Mucosa of descending colon (tissue), 3 donors: Measurements from ENCODE around the gene IMPG2. TPM values are rescaled to one million over a fixed set of nuclear protein-coding genes. Genes with fewer than 3 reads are reported as not detected.

Experiments
- ATAC-seq: fragments of 200-7000 bp; cut with Tn5 transposase; one replicate; pipeline ENCODE4 v1.9.1; 2020; ENCODE audit warnings: mild to moderate bottlenecking, moderate library complexity
- DNase-seq, 3 donors: peaks; one replicate each; pipeline ENCODE4 v3.0.0-alpha.2; 2020
- H3K36me3 ChIP-seq: fragments of 200-600 bp; one replicate; pipeline ENCODE4 v1.8.0; 2021; ENCODE audit warnings: low read depth, mild to moderate bottlenecking
- H3K4me1 ChIP-seq: fragments of 200-600 bp; one replicate; pipeline ENCODE4 v1.8.0; 2021; ENCODE audit warnings: low read depth, mild to moderate bottlenecking
- H3K4me3 ChIP-seq: fragments of 200-600 bp; one replicate; pipeline ENCODE4 v1.8.0; 2021; ENCODE audit warnings: mild to moderate bottlenecking
- H3K9me3 ChIP-seq: fragments of 200-600 bp; one replicate; pipeline ENCODE4 v1.8.0; 2021; ENCODE audit warnings: mild to moderate bottlenecking
- CTCF ChIP-seq: fragments of 200-600 bp; IDR thresholded peaks from one replicate; pipeline ENCODE4 v1.8.0; 2022; ENCODE audit warnings: antibody characterized with exemption, mild to moderate bottlenecking
- intact Hi-C, 2 donors: fragments of 100-400 bp; cut with DNase I in 1 of 2; cut with micrococcal nuclease in 1 of 2; formaldehyde crosslinking; loops; one replicate each; pipeline versions ENCODE4 v1.11.0 to v1.11.1; 2022; cut with DNase I, micrococcal nuclease
- long read RNA-seq, 2 donors: library from polyadenylated mRNA; unstranded; transcript quantifications; one replicate each; pipeline ENCODE4 v2.0.0, GENCODE V29; 2019 to 2021
- total RNA-seq, 3 donors: library from RNA; stranded (reverse); fragmentation: NEBNext Ultra II Directional in 2 of 3; extraction: Animal tissue kit (Norgen Biotek cat#: 25700) in 2 of 3; gene quantifications; one replicate each; pipeline versions ENCODE4 v1.2.1 to v1.2.4, GENCODE V29; 2021 to 2023
- donor health status: DM: no; HTN: no; CAD: no; lungs with moderate emphysema.
- donor health status: DM: no; HTN: no; CAD: no.
- donor health status: DM: no; HTN: yes; CAD: no.

Gene IMPG2
- total RNA-seq, result under 1 TPM; 0.09 to 0.22 (median 0.12) TPM
- long read RNA-seq, donor 1, result 0 reads
- long read RNA-seq, donor 2, result 0 reads

- Histone ChIP-seq H3K4me1 (no peaks in the 10 kb centered on the region), H3K9me3 (no peaks in the 10 kb centered on the region), H3K36me3 (no peaks in the 10 kb centered on the region), H3K4me3 (no peak within 1 kb of the TSS)
- DNase-seq (no peak), ATAC-seq (no peak)
- intact Hi-C loops, result no loop called here
- no peak for TF ChIP-seq CTCF
Observed at GRCh38 chr3:101320475-101320874, at the start of gene IMPG2. Gene IMPG2, minus strand, starts transcription at chr3:101320575. Its CDS starts 203 bp downstream, at chr3:101320372.

- no peak for DNase-seq
- Histone ChIP-seq H3K36me3 (no peaks in the 10 kb centered on the region), H3K4me3 (no peak overlapping the region), H3K9me3 (no peaks in the 10 kb centered on the region), H3K4me1 (no peaks in the 10 kb centered on the region)
- no peak for TF ChIP-seq CTCF
- ATAC-seq, result no peak
- intact Hi-C loops, result no loop called here
Observed at GRCh38 chr3:101362406-101362805, 42.0 kb upstream of the IMPG2 start.

- DNase-seq, result no peak
- TF ChIP-seq CTCF, result no peak
- intact Hi-C loops, result no loop called here
Observed at GRCh38 chr3:101351829-101352228, 31.5 kb upstream of the IMPG2 start.

GRCh38 chr3:101340591-101340990 lies 20.2 kb upstream of the IMPG2 start:
- TF ChIP-seq CTCF, result no peak
- Histone ChIP-seq H3K4me3 (no peak overlapping the region), H3K4me1 (no peaks in the 10 kb centered on the region), H3K9me3 (no peaks in the 10 kb centered on the region), H3K36me3 (no peaks in the 10 kb centered on the region)
- intact Hi-C loops, result no loop called here
- DNase-seq (no peak), ATAC-seq (no peak)

More at GRCh38 chr3:101351829-101352228, 31.5 kb upstream of the IMPG2 start:
- Histone ChIP-seq H3K4me3 (no peak overlapping the region), H3K4me1 (no peaks in the 10 kb centered on the region), H3K36me3 (no peaks in the 10 kb centered on the region), H3K9me3 (no peaks in the 10 kb centered on the region)
- no peak for ATAC-seq

GRCh38 chr3:101333883-101334282 lies 13.5 kb upstream of the IMPG2 start:
- intact Hi-C loops, result no loop called here
- Histone ChIP-seq H3K4me3 (no peak overlapping the region), H3K9me3 (no peaks in the 10 kb centered on the region), H3K36me3 (no peaks in the 10 kb centered on the region), H3K4me1 (no peaks in the 10 kb centered on the region)
- DNase-seq (no peak), ATAC-seq (no peak)
- no peak for TF ChIP-seq CTCF
